Measurements from ENCODE around the gene WFDC12. TPM values are rescaled to one million over a fixed set of nuclear protein-coding genes. Genes with fewer than 3 reads are reported as not detected.

The WFDC12 gene
- total RNA-seq, 4 donors from 2014 or later = not detected

DNA sequence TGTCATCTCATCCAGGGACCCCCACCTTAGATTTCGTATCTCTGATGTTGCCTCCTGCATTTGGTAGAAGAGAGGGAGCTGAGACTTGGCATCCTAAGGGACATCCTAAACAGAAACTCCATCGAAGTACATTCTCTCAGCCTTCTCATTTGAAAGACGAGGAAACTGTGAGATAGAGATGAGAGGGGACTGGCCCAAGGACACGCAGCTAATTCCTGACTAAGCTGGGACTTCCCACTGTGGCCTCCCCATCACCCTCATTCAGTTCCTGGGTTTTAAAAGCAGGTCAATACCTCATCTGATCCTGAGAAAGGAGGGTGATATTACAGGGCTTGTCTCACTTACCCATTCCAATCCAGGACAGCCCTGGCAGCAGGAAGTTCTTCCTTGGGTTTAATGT is 8.4 kb downstream of the WFDC12 start:
- no peaks in the 10 kb centered on the region for H3K9me3 ChIP-seq
- H3K4me3 ChIP-seq = no peak overlapping the region
- TF ChIP-seq, protein P1, sequence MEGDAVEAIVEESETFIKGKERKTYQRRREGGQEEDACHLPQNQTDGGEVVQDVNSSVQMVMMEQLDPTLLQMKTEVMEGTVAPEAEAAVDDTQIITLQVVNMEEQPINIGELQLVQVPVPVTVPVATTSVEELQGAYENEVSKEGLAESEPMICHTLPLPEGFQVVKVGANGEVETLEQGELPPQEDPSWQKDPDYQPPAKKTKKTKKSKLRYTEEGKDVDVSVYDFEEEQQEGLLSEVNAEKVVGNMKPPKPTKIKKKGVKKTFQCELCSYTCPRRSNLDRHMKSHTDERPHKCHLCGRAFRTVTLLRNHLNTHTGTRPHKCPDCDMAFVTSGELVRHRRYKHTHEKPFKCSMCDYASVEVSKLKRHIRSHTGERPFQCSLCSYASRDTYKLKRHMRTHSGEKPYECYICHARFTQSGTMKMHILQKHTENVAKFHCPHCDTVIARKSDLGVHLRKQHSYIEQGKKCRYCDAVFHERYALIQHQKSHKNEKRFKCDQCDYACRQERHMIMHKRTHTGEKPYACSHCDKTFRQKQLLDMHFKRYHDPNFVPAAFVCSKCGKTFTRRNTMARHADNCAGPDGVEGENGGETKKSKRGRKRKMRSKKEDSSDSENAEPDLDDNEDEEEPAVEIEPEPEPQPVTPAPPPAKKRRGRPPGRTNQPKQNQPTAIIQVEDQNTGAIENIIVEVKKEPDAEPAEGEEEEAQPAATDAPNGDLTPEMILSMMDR (IDR thresholded peaks at IDR 0.05) = no peak
- no peak for TF ChIP-seq POLR2A (IDR thresholded peaks at IDR 0.05)
- no peak overlapping the region for H3K27ac ChIP-seq
- intact Hi-C loops (cut with DNase I; ENCODE audit: low total_unique reads) = no loop called here
- no peaks in the 10 kb centered on the region for H3K4me1 ChIP-seq
- no peaks in the 10 kb centered on the region for H3K36me3 ChIP-seq
- H3K27me3 ChIP-seq = no peaks in the 10 kb centered on the region
- DNase-seq = no peak

DNA sequence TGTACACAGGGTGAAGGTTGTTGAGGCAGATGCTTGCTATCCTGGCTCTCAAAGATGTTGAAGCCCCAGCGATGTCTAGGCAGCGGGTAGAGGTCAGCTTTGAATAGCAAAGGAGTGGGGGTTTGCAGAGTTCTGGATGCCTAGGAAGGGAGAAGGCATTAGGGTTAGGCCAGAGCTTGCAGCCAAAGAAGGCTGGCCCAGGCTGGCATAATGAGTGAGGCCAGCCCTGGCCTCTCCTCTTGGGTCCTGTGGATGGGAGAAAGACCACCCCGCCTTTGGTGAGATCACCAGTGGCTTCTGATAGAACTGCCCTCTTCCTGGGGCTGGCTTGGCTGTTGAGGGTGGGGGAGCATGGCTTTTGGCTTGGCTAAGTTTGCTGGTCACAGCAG is 8.9 kb downstream of the WFDC12 start:
- no peaks in the 10 kb centered on the region for H3K4me1 ChIP-seq
- no peak for DNase-seq
- H3K27me3 ChIP-seq = no peaks in the 10 kb centered on the region
- H3K27ac ChIP-seq = no peak overlapping the region
- TF ChIP-seq, protein P1 (IDR thresholded peaks at IDR 0.05) = no peak
- TF ChIP-seq POLR2A (IDR thresholded peaks at IDR 0.05) = no peak
- H3K4me3 ChIP-seq = no peak overlapping the region
- no peaks in the 10 kb centered on the region for H3K36me3 ChIP-seq
- intact Hi-C loops (cut with DNase I; ENCODE audit: low total_unique reads) = no loop called here
- no peaks in the 10 kb centered on the region for H3K9me3 ChIP-seq

DNA sequence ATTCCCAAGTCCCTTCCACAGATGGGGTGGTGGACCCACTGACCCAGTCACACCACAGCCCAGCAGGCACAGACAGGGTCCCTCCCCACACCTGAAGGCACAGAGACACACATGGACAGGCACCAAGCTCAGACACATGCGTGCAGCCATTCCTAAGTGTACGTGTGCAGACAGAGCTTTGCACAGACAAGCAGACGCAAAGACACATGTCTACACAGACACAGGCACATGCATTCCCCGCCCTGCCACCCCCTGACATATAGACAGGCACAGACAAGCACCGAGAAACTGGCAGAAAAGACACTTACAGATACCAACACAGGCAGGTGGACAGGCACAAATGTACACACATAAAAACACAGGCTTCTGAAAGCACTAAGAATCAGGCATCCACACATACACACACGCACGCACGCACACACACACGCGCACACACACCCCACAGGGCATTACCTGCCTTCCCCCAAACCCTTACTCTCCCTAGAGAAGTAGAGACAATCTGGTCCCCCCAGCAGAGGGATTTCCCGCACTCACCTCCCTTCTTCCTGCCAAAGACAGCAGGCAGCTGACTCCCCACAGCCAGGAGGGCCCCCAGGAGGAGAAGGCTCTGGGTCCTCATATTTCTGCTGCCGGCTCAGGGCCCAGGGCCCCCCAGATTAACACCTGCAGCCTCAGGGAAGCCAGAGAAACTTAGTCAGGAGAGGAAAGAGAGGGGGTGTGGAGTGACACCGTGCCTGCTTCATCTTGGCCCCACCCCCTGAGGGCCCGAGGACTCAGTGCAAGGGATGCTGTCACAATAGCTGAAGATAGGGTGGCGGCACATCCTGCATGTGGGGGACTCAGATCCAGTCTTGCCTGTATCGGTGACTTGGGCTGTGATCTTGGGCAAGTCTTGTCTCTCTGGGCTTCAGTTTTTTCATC is 9.5 kb downstream of the WFDC12 start, which contains the start of gene WFDC5:
Gene WFDC5, minus strand, starts transcription at position 710 of the 921 bp plus-strand sequence. Its CDS starts 91 bp downstream, at position 619.
- TF ChIP-seq, protein P1 (IDR thresholded peaks at IDR 0.05) = no peak
- TF ChIP-seq POLR2A (IDR thresholded peaks at IDR 0.05) = no peak
- DNase-seq = no peak
- H3K9me3 ChIP-seq = no peaks in the 10 kb centered on the region
- no peaks in the 10 kb centered on the region for H3K36me3 ChIP-seq
- H3K4me3 ChIP-seq = no peak within 1 kb of the TSS
- H3K27me3 ChIP-seq = no peaks in the 10 kb centered on the region
- intact Hi-C loops (cut with DNase I; ENCODE audit: low total_unique reads) = no loop called here
- H3K27ac ChIP-seq = no peak within 1 kb of the TSS
- no peaks in the 10 kb centered on the region for H3K4me1 ChIP-seq

DNA sequence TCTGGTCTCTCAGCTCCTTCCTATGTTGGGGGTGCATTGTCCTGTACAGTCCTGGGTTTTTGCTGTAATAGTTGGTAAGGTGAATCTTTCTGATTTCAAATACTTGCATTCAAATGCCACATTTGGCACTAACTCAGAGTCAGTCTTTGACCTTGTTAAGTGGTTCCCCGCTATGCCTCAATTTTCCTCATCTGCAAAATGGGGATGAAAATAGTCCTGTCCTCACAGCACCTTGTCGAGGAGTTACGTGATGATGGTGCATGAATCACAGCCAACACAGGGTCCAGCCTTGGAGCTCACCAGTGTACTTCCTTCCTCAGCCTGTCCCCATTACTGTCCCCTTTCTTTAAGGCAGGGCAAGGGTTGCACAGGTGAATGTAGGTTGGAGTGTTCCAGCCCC is 10.4 kb downstream of the WFDC12 start:
- Histone ChIP-seq H3K36me3 (no peaks in the 10 kb centered on the region), H3K4me1 (no peaks in the 10 kb centered on the region), H3K4me3 (no peak overlapping the region), H3K27ac (no peak overlapping the region), H3K9me3 (no peaks in the 10 kb centered on the region), H3K27me3 (no peaks in the 10 kb centered on the region)
- TF ChIP-seq, protein P1 (IDR thresholded peaks at IDR 0.05) = no peak
- no peak for TF ChIP-seq POLR2A (IDR thresholded peaks at IDR 0.05)
- DNase-seq = no peak
- intact Hi-C loops (cut with DNase I; ENCODE audit: low total_unique reads) = no loop called here

DNA sequence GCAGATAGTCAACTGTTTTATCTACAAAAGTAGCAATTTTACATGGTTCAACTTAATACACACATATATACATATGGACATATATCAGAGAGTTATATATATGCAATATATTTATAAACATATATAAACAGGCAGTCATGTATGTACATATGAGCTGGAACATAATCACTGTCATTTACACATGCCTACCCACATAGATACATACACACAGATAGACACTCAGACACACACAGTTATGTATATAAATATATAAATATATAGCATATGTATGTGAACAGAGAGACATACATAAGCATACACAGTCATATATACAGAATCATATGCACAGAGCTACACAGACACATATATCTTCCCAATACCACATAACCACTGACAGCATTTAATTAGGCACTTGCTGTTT is 11.5 kb downstream of the WFDC12 start:
- Histone ChIP-seq H3K36me3 (no peaks in the 10 kb centered on the region), H3K9me3 (no peaks in the 10 kb centered on the region), H3K27ac (no peak overlapping the region), H3K27me3 (no peaks in the 10 kb centered on the region), H3K4me1 (no peaks in the 10 kb centered on the region), H3K4me3 (no peak overlapping the region)
- intact Hi-C loops (cut with DNase I; ENCODE audit: low total_unique reads) = no loop called here
- TF ChIP-seq, protein P1 (IDR thresholded peaks at IDR 0.05) = no peak
- no peak for TF ChIP-seq POLR2A (IDR thresholded peaks at IDR 0.05)
- no peak for DNase-seq

Data from uterus (tissue), 4 donors.